Uterus (tissue), 2 donors: ENCODE measurements around the gene HBEGF.

Experiments used
- POLR2A ChIP-seq, 2 donors: fragments of 450-650 bp; IDR thresholded peaks; one replicate each; pipeline ENCODE4 v1.6.1; 2016; ENCODE audit warnings: antibody characterized with exemption in 2 of 2, mild to moderate bottlenecking in 1 of 2, moderate library complexity in 1 of 2
- TF ChIP-seq, protein P1 (sequence below), 4 experiments: fragments of 200-600 bp in 2 of 4; fragments of 450-650 bp in 2 of 4; sonication (generic) in 2 of 4; IDR thresholded peaks; one replicate each; pipeline ENCODE4 v1.5.1; 2016 to 2019; ENCODE audit warnings: antibody characterized with exemption in 4 of 4, mild to moderate bottlenecking in 2 of 4, moderate library complexity in 1 of 4

DNA sequence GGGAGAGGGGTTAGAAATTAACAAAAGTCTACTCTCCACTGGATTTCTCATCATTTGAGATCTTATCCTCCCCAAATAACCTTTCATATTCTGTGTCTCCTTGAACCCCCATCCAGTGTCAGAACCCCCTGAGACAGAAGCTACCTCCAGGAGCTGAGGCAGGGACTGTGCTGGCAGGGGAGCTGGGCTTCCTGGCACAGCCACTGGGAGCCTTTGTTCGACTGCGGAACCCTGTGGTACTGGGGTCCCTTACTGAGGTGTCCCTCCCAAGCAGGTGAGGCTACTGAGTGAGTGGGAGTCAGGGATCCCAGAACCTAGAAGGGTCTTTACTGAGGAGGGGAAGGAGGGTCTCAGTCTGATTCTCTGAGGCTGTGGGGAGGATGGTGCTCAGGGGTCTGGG lies 15.5 kb upstream of the HBEGF start:
- TF ChIP-seq, protein P1, sequence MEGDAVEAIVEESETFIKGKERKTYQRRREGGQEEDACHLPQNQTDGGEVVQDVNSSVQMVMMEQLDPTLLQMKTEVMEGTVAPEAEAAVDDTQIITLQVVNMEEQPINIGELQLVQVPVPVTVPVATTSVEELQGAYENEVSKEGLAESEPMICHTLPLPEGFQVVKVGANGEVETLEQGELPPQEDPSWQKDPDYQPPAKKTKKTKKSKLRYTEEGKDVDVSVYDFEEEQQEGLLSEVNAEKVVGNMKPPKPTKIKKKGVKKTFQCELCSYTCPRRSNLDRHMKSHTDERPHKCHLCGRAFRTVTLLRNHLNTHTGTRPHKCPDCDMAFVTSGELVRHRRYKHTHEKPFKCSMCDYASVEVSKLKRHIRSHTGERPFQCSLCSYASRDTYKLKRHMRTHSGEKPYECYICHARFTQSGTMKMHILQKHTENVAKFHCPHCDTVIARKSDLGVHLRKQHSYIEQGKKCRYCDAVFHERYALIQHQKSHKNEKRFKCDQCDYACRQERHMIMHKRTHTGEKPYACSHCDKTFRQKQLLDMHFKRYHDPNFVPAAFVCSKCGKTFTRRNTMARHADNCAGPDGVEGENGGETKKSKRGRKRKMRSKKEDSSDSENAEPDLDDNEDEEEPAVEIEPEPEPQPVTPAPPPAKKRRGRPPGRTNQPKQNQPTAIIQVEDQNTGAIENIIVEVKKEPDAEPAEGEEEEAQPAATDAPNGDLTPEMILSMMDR (IDR thresholded peaks at IDR 0.05): no peak
- TF ChIP-seq POLR2A (IDR thresholded peaks at IDR 0.05): no peak
